Measurements from ENCODE around the gene CHI3L1.

CHI3L1 gene

DNA sequence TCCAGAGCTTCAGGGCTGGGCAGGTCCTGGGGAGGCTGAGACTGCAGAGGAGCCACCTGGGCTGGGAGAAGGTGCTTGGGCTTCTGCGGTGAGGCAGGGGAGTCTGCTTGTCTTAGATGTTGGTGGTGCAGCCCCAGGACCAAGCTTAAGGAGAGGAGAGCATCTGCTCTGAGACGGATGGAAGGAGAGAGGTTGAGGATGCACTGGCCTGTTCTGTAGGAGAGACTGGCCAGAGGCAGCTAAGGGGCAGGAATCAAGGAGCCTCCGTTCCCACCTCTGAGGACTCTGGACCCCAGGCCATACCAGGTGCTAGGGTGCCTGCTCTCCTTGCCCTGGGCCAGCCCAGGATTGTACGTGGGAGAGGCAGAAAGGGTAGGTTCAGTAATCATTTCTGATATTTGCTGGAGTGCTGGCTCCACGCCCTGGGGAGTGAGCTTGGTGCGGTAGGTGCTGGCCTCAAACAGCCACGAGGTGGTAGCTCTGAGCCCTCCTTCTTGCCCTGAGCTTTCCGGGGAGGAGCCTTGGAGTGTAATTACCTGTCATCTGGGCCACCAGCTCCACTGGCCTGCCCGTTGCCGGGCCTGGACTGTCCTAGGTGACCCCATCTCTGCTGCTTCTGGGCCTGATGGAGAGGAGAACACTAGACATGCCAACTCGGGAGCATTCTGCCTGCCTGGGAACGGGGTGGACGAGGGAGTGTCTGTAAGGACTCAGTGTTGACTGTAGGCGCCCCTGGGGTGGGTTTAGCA is 20.1 kb downstream of the CHI3L1 start:
- H3K9me3 ChIP-seq (ENCODE audit: insufficient read depth, low read length) = no peaks in the 10 kb centered on the region
- H2AFZ ChIP-seq (ENCODE audit: low read depth, low read length) = no peak overlapping the region
- H3K9ac ChIP-seq (ENCODE audit: low read length) = no peak overlapping the region
- H3K4me1 ChIP-seq (ENCODE audit: low read length) = peaks cover 5% of the 10 kb centered on the region
- H3K36me3 ChIP-seq (replicated peaks; ENCODE audit: low read depth, low read length) = no peaks in the 10 kb centered on the region
- no peaks in the 10 kb centered on the region for H4K20me1 ChIP-seq (ENCODE audit: insufficient read depth, low read length)
- no peak overlapping the region for H3K4me3 ChIP-seq (ENCODE audit: low read length)
- peaks cover 56% of the 10 kb centered on the region for H3K27me3 ChIP-seq (ENCODE audit: low read depth, low read length)
- H3K27ac ChIP-seq (ENCODE audit: low read length) = no peak overlapping the region
- H3K79me2 ChIP-seq (ENCODE audit: low read length) = no peaks in the 10 kb centered on the region
- TF ChIP-seq, protein P1, sequence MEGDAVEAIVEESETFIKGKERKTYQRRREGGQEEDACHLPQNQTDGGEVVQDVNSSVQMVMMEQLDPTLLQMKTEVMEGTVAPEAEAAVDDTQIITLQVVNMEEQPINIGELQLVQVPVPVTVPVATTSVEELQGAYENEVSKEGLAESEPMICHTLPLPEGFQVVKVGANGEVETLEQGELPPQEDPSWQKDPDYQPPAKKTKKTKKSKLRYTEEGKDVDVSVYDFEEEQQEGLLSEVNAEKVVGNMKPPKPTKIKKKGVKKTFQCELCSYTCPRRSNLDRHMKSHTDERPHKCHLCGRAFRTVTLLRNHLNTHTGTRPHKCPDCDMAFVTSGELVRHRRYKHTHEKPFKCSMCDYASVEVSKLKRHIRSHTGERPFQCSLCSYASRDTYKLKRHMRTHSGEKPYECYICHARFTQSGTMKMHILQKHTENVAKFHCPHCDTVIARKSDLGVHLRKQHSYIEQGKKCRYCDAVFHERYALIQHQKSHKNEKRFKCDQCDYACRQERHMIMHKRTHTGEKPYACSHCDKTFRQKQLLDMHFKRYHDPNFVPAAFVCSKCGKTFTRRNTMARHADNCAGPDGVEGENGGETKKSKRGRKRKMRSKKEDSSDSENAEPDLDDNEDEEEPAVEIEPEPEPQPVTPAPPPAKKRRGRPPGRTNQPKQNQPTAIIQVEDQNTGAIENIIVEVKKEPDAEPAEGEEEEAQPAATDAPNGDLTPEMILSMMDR (IDR thresholded peaks at IDR 0.05; ENCODE audit: low read depth, low read length) = peak; percentile 51
- TF ChIP-seq EZH2phosphoT487 (IDR thresholded peaks at IDR 0.05; ENCODE audit: low read depth) = no peak
- no peak overlapping the region for H3K4me2 ChIP-seq (ENCODE audit: low read length)

DNA sequence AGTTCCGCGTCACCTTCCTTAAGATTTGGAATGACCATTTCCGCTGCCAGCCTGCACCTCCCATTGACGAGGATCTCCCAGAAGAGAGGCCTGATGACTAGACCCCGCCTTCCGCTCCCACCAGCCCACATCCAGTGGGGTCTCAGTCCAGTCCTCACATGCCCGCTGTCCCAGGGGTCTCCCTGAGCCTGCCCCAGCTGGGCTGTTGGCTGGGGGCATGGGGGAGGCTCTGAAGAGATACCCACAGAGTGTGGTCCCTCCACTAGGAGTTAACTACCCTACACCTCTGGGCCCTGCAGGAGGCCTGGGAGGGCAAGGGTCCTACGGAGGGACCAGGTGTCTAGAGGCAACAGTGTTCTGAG is 20.7 kb downstream of the CHI3L1 start:
- H4K20me1 ChIP-seq (ENCODE audit: insufficient read depth, low read length) = no peaks in the 10 kb centered on the region
- H3K79me2 ChIP-seq (ENCODE audit: low read length) = no peaks in the 10 kb centered on the region
- no peaks in the 10 kb centered on the region for H3K9me3 ChIP-seq (ENCODE audit: insufficient read depth, low read length)
- H3K9ac ChIP-seq (ENCODE audit: low read length) = no peak overlapping the region
- no peak overlapping the region for H3K4me2 ChIP-seq (ENCODE audit: low read length)
- no peak overlapping the region for H3K4me3 ChIP-seq (ENCODE audit: low read length)
- peaks cover 60% of the 10 kb centered on the region for H3K27me3 ChIP-seq (ENCODE audit: low read depth, low read length)
- no peaks in the 10 kb centered on the region for H3K36me3 ChIP-seq (replicated peaks; ENCODE audit: low read depth, low read length)
- TF ChIP-seq EZH2phosphoT487 (IDR thresholded peaks at IDR 0.05; ENCODE audit: low read depth) = no peak
- TF ChIP-seq, protein P1 (IDR thresholded peaks at IDR 0.05; ENCODE audit: low read depth, low read length) = no peak
- H3K27ac ChIP-seq (ENCODE audit: low read length) = no peak overlapping the region
- peaks cover 5% of the 10 kb centered on the region for H3K4me1 ChIP-seq (ENCODE audit: low read length)
- no peak overlapping the region for H2AFZ ChIP-seq (ENCODE audit: low read depth, low read length)

DNA sequence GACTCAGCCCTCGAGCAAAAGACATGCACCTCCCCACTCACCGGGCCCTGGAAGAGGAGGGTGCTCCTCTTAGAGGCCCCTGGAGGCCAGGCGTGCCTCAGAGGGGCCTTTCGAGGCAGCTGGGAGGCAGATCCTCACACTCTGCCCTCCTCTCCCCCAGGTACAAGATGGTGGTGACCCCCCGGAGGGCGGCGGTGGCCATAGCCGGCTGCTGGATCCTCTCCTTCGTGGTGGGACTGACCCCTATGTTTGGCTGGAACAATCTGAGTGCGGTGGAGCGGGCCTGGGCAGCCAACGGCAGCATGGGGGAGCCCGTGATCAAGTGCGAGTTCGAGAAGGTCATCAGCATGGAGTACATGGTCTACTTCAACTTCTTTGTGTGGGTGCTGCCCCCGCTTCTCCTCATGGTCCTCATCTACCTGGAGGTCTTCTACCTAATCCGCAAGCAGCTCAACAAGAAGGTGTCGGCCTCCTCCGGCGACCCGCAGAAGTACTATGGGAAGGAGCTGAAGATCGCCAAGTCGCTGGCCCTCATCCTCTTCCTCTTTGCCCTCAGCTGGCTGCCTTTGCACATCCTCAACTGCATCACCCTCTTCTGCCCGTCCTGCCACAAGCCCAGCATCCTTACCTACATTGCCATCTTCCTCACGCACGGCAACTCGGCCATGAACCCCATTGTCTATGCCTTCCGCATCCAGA is 21.3 kb downstream of the CHI3L1 start:
- H3K79me2 ChIP-seq (ENCODE audit: low read length) = no peaks in the 10 kb centered on the region
- H4K20me1 ChIP-seq (ENCODE audit: insufficient read depth, low read length) = no peaks in the 10 kb centered on the region
- H3K36me3 ChIP-seq (replicated peaks; ENCODE audit: low read depth, low read length) = no peaks in the 10 kb centered on the region
- H3K27me3 ChIP-seq (ENCODE audit: low read depth, low read length) = peaks cover 65% of the 10 kb centered on the region
- peaks cover 5% of the 10 kb centered on the region for H3K4me1 ChIP-seq (ENCODE audit: low read length)
- no peak overlapping the region for H3K4me3 ChIP-seq (ENCODE audit: low read length)
- no peaks in the 10 kb centered on the region for H3K9me3 ChIP-seq (ENCODE audit: insufficient read depth, low read length)
- H3K27ac ChIP-seq (ENCODE audit: low read length) = no peak overlapping the region
- no peak overlapping the region for H3K4me2 ChIP-seq (ENCODE audit: low read length)
- TF ChIP-seq EZH2phosphoT487 (IDR thresholded peaks at IDR 0.05; ENCODE audit: low read depth) = no peak
- TF ChIP-seq, protein P1 (IDR thresholded peaks at IDR 0.05; ENCODE audit: low read depth, low read length) = no peak
- no peak overlapping the region for H2AFZ ChIP-seq (ENCODE audit: low read depth, low read length)
- no peak overlapping the region for H3K9ac ChIP-seq (ENCODE audit: low read length)

DNA sequence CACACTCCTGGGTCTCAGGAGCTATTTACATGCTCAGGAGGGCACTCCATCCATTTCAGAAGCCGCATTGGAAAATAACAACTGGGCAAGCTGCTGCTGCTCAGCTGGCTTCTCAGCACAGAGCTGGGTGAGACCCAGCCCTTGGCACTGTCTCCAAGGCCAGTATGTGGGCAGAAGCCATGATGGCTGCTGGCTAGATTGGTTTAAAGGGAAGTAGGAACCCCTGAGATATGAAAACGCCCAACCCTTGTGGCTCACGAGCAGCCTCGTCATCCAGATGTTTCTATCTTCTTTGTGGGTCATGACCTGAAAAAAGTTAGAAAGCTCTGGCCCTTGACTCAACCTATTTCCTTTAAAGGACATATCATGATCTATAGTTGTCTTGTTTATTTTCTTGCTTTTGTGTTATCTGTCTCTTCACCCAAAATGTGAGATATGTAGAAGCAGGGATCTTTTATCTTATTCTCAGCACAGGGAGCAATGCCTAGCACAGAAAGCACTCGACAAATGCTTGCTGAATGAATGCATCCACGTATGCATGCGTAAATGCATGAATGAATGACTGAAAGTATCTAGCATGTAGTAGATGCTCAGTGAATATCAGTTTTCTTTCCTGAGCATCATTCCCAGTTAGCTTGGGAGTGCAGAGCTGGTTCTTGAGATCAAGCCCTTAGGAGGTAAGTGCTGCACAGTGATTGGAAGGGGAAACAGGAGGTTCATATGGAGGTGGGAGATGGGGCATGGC is 22.4 kb downstream of the CHI3L1 start:
- TF ChIP-seq, protein P1 (IDR thresholded peaks at IDR 0.05; ENCODE audit: low read depth, low read length) = no peak
- TF ChIP-seq EZH2phosphoT487 (IDR thresholded peaks at IDR 0.05; ENCODE audit: low read depth) = no peak
- H2AFZ ChIP-seq (ENCODE audit: low read depth, low read length) = no peak overlapping the region
- no peak overlapping the region for H3K4me3 ChIP-seq (ENCODE audit: low read length)
- no peaks in the 10 kb centered on the region for H3K36me3 ChIP-seq (replicated peaks; ENCODE audit: low read depth, low read length)
- no peaks in the 10 kb centered on the region for H4K20me1 ChIP-seq (ENCODE audit: insufficient read depth, low read length)
- H3K9me3 ChIP-seq (ENCODE audit: insufficient read depth, low read length) = no peaks in the 10 kb centered on the region
- no peak overlapping the region for H3K4me2 ChIP-seq (ENCODE audit: low read length)
- peaks cover 5% of the 10 kb centered on the region for H3K4me1 ChIP-seq (ENCODE audit: low read length)
- H3K9ac ChIP-seq (ENCODE audit: low read length) = no peak overlapping the region
- H3K27ac ChIP-seq (ENCODE audit: low read length) = no peak overlapping the region
- no peaks in the 10 kb centered on the region for H3K79me2 ChIP-seq (ENCODE audit: low read length)
- peaks cover 66% of the 10 kb centered on the region for H3K27me3 ChIP-seq (ENCODE audit: low read depth, low read length)

Data from OCI-LY3 (cell line).